ENCODE data around the gene GPD2.

Gene GPD2

DNA sequence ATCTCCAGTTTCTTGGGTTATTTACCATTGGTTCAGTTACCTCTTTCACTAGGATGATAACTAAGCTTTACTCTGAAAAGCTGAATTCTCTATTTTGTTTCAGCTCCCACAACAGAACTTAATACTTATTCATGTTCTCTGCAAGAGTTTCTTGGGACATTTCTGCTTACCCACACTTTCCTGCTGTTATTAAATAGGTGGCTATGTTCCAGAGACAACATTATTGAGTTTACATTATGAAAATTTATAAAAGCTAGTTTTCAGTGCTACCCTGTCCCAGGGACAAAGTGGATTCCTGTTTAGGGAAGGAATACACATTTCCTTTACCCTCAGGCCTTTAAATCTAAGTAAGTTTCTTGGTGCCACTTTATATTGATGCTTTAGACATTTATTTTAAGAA lies 7.0 kb upstream of the GPD2 start (continued):
- TF ChIP-seq, protein P1, sequence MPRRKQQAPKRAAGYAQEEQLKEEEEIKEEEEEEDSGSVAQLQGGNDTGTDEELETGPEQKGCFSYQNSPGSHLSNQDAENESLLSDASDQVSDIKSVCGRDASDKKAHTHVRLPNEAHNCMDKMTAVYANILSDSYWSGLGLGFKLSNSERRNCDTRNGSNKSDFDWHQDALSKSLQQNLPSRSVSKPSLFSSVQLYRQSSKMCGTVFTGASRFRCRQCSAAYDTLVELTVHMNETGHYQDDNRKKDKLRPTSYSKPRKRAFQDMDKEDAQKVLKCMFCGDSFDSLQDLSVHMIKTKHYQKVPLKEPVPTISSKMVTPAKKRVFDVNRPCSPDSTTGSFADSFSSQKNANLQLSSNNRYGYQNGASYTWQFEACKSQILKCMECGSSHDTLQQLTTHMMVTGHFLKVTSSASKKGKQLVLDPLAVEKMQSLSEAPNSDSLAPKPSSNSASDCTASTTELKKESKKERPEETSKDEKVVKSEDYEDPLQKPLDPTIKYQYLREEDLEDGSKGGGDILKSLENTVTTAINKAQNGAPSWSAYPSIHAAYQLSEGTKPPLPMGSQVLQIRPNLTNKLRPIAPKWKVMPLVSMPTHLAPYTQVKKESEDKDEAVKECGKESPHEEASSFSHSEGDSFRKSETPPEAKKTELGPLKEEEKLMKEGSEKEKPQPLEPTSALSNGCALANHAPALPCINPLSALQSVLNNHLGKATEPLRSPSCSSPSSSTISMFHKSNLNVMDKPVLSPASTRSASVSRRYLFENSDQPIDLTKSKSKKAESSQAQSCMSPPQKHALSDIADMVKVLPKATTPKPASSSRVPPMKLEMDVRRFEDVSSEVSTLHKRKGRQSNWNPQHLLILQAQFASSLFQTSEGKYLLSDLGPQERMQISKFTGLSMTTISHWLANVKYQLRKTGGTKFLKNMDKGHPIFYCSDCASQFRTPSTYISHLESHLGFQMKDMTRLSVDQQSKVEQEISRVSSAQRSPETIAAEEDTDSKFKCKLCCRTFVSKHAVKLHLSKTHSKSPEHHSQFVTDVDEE (CRISPR knock-in tag; IDR thresholded peaks at IDR 0.05), result no peak
- TF ChIP-seq TCF4 (CRISPR knock-in tag; IDR thresholded peaks at IDR 0.05; ENCODE audit: borderline replicate concordance), result no peak
- TF ChIP-seq ZFP30 (CRISPR knock-in tag; IDR thresholded peaks at IDR 0.05), result no peak
- no peak for TF ChIP-seq ZNF565 (CRISPR knock-in tag; conservative IDR thresholded peaks at IDR 0.05; ENCODE audit: low read depth)
- TF ChIP-seq, protein P2, sequence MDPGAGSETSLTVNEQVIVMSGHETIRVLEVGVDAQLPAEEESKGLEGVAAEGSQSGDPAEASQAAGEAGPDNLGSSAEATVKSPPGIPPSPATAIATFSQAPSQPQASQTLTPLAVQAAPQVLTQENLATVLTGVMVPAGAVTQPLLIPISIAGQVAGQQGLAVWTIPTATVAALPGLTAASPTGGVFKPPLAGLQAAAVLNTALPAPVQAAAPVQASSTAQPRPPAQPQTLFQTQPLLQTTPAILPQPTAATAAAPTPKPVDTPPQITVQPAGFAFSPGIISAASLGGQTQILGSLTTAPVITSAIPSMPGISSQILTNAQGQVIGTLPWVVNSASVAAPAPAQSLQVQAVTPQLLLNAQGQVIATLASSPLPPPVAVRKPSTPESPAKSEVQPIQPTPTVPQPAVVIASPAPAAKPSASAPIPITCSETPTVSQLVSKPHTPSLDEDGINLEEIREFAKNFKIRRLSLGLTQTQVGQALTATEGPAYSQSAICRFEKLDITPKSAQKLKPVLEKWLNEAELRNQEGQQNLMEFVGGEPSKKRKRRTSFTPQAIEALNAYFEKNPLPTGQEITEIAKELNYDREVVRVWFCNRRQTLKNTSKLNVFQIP (CRISPR knock-in tag; IDR thresholded peaks at IDR 0.05; ENCODE audit: borderline replicate concordance, low read depth), result no peak
- no peak for TF ChIP-seq TOX (CRISPR knock-in tag; IDR thresholded peaks at IDR 0.05; ENCODE audit: borderline replicate concordance)
- no peak for TF ChIP-seq ZC3H10 (CRISPR knock-in tag; IDR thresholded peaks at IDR 0.05)

DNA sequence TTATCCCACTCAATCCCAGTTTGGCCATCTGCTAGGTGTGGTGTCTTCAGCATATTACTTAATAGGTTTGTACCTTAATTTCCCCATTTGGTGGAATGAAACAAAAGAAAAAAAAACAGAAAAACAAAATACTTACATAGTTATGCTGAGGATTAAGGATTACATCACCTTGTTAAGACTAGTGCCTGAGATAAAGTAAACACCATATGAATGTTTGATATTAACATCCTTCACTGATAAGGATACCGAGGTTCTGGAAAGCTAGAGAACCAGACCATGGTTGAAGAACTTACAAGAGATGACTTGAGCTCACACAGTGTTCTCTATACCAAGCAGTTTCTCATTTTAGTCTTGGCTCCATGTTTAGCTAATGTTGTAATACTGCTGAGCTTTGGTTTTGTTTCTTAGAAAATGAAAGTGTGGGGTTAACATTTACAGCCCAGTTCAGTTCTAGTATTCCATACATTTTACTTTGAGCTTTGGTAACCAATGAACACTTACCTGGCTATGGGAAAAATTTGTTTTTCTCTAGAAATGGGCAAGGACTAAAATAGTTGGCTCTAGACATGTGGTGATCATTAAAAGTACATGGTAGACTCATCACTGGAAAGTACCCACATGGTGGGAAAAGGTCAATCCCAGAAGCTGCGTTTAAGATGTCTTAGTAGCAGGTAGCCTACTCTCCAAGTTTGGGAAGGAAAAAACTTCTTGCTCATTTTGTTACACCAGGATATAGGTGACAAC lies 5.8 kb upstream of the GPD2 start:
- ATAC-seq, result no peak
- TF ChIP-seq, protein P3, sequence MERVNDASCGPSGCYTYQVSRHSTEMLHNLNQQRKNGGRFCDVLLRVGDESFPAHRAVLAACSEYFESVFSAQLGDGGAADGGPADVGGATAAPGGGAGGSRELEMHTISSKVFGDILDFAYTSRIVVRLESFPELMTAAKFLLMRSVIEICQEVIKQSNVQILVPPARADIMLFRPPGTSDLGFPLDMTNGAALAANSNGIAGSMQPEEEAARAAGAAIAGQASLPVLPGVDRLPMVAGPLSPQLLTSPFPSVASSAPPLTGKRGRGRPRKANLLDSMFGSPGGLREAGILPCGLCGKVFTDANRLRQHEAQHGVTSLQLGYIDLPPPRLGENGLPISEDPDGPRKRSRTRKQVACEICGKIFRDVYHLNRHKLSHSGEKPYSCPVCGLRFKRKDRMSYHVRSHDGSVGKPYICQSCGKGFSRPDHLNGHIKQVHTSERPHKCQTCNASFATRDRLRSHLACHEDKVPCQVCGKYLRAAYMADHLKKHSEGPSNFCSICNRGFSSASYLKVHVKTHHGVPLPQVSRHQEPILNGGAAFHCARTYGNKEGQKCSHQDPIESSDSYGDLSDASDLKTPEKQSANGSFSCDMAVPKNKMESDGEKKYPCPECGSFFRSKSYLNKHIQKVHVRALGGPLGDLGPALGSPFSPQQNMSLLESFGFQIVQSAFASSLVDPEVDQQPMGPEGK (CRISPR knock-in tag; IDR thresholded peaks at IDR 0.05; ENCODE audit: borderline replicate concordance), result no peak
- TF ChIP-seq ZFP3 (CRISPR knock-in tag; IDR thresholded peaks at IDR 0.05) (no peak), RARB (CRISPR knock-in tag; IDR thresholded peaks at IDR 0.05) (no peak), ESRRG (CRISPR knock-in tag; IDR thresholded peaks at IDR 0.05) (no peak), ZNF565 (CRISPR knock-in tag; conservative IDR thresholded peaks at IDR 0.05; ENCODE audit: low read depth) (no peak), PPARA (CRISPR knock-in tag; IDR thresholded peaks at IDR 0.05; ENCODE audit: borderline replicate concordance) (no peak)
- TF ChIP-seq, protein P4, sequence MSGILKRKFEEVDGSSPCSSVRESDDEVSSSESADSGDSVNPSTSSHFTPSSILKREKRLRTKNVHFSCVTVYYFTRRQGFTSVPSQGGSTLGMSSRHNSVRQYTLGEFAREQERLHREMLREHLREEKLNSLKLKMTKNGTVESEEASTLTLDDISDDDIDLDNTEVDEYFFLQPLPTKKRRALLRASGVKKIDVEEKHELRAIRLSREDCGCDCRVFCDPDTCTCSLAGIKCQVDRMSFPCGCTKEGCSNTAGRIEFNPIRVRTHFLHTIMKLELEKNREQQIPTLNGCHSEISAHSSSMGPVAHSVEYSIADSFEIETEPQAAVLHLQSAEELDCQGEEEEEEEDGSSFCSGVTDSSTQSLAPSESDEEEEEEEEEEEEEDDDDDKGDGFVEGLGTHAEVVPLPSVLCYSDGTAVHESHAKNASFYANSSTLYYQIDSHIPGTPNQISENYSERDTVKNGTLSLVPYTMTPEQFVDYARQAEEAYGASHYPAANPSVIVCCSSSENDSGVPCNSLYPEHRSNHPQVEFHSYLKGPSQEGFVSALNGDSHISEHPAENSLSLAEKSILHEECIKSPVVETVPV (CRISPR knock-in tag; IDR thresholded peaks at IDR 0.05), result no peak

DNA sequence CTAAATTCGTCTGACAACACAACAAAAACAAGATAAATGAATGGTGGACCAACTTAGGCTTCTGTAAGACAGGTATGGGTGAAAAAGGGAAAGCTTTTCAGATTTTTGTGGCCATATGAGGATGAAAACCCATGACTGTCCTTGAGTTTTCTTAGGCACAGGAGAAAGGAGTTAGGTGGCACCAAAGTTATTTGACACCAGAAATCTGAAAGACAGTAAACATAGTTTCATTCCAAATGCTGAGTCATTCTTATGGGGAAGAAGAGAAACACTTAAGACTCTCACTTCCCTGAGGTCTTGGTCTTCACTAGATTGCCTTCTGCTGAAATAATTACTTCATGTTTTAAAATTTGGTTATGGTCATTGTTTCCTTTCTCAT lies 5.2 kb upstream of the GPD2 start:
- peak; percentile 10; the same call in 1 of the 3 replicates for ATAC-seq
- TF ChIP-seq ZNF70 (CRISPR knock-in tag; IDR thresholded peaks at IDR 0.05) (no peak), ZC3H10 (CRISPR knock-in tag; IDR thresholded peaks at IDR 0.05) (no peak), ZNF565 (CRISPR knock-in tag; conservative IDR thresholded peaks at IDR 0.05; ENCODE audit: low read depth) (no peak), TCF4 (CRISPR knock-in tag; IDR thresholded peaks at IDR 0.05; ENCODE audit: borderline replicate concordance) (no peak), CSDC2 (CRISPR knock-in tag; IDR thresholded peaks at IDR 0.05) (no peak), ESRRG (CRISPR knock-in tag; IDR thresholded peaks at IDR 0.05) (no peak), RARB (CRISPR knock-in tag; IDR thresholded peaks at IDR 0.05) (no peak), ISL1 (CRISPR knock-in tag; IDR thresholded peaks at IDR 0.05) (no peak)
- TF ChIP-seq, protein P4 (CRISPR knock-in tag; IDR thresholded peaks at IDR 0.05), result no peak
- TF ChIP-seq, protein P1 (CRISPR knock-in tag; IDR thresholded peaks at IDR 0.05), result no peak
- TF ChIP-seq, protein P5, sequence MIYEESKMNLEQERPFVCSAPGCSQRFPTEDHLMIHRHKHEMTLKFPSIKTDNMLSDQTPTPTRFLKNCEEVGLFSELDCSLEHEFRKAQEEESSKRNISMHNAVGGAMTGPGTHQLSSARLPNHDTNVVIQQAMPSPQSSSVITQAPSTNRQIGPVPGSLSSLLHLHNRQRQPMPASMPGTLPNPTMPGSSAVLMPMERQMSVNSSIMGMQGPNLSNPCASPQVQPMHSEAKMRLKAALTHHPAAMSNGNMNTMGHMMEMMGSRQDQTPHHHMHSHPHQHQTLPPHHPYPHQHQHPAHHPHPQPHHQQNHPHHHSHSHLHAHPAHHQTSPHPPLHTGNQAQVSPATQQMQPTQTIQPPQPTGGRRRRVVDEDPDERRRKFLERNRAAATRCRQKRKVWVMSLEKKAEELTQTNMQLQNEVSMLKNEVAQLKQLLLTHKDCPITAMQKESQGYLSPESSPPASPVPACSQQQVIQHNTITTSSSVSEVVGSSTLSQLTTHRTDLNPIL (CRISPR knock-in tag; IDR thresholded peaks at IDR 0.05; ENCODE audit: low read depth), result no peak

All from SK-N-SH treated with all-trans-retinoic acid at 6 μM for 48 hours (cell line).